NCI-H1048 (cell line): ENCODE measurements around the gene PSMD11.
A peak's percentile ranks its signal among the peaks of the same experiment; 100 is the strongest.
"Not testable (repeated sequence)": the region's sequence is repeated elsewhere in the genome, so short reads cannot be mapped to it uniquely, and the experiment has no call there.

ENCODE experiments used
- DNase-seq: peaks from one replicate; lab custom pipeline; 2025; lab: John Stamatoyannopoulos, UW

PSMD11 gene

DNA sequence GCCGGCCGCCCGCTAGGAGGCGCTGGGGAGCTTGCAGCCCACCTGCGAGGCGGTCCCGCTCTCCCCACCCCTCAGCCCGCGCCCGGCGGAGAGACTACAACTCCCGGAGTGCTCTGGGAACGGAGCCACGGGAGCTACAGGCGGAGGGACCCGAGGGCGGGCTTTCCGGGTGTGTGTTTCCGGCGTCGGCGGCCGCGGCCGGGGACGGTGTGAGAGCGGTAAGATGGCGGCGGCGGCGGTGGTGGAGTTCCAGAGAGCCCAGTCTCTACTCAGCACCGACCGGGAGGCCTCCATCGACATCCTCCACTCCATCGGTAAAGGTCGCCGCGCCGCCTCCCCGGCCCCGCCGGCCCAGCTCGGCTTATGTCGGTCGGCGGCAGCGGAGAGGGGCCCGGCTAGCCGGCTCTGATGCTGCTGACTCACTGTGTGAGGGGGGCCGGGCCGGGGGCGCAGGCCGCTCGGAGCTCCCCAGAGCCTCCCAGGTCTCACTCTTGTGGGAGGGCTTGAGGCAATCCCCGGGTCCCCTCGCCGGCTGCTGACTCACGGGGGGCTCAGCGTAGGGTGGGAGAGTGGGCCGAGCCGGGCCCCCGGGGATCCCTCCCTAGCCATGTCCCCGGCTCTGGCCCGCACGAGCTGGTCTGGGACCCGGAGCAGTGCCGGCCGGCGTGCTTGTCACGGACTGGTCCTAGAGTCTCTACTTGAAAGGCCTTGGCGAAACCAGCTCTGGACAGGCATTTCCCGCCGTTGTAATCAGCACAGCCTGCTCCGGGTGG is at the start of gene PSMD11:
Gene PSMD11 (plus strand): TSS at position 210 of the 773 bp plus-strand sequence. CDS start 14 bp downstream, at position 224.
- peak; percentile 93 for DNase-seq

GRCh38 chr17:32396343-32396742 is 48.0 kb upstream of the PSMD11 start:
- no peak for DNase-seq

DNA sequence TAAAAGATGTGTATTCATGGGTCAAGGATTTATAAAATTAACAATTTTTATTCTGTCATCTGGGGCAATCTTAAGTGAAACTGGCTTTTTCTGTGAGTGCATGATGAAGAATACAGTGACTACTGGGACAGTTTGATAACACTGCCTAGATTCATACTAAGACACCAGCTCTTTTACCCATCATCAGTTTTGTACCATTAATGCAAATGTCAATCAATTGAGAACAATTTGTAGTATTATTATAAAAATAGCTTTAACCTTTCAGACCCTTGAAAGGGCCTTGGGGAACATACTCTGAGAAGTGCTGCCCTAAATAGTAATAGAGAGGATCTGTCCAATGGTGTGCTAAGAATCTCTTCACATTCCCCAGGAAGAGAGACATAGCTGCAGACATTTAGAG is 45.4 kb upstream of the PSMD11 start:
- no peak for DNase-seq

GRCh38 chr17:32410085-32410484 is 34.2 kb upstream of the PSMD11 start:
- DNase-seq = not testable (repeated sequence)

GRCh38 chr17:32426894-32427293 is 17.4 kb upstream of the PSMD11 start:
- DNase-seq = no peak

- no peak for DNase-seq
These were observed 14.7 kb upstream of the PSMD11 start for GRCh38 chr17:32429598-32429997.

DNA sequence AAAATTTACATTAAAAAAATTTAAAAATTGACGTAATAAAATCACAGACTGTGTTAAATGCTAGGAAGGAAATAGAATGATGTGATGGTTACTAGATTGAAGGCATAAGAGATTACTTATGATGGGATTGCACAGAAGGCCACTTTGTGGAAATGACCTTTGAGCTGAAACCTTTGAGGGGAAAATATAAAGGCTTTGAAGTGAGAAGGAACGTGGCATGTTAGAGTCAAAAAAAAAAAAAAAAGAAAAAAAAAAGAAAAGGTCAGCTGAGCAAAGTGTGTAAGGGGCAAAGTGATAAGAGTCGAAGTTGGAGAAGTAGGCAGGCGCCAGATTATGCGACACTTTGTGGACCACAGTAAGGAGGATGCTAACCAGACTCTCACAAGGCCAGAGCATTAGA is 3.6 kb upstream of the PSMD11 start:
- DNase-seq = no peak

DNA sequence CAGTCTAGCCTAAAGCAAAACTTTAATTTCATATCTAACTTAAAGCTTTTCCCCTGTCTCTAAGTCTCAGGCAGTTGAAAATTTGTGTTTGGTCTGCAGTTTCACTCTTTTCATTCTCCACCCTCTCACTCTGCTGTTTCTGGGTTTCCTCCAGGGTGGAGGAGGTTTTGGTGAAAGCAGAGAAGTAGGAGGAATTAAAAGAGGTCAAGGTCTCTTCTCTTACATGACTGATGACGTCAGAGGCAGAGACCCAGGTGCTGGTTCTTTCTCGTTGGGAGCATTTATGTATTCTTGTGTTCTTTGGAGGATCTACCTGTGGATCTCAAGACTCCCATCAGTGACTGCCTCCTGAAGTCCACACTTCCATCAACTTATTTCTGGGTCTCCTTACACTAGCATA is 2.4 kb upstream of the PSMD11 start:
- DNase-seq = no peak

- DNase-seq = no peak
These were observed 446 bp upstream of the PSMD11 start for GRCh38 chr17:32443827-32444300.

DNA sequence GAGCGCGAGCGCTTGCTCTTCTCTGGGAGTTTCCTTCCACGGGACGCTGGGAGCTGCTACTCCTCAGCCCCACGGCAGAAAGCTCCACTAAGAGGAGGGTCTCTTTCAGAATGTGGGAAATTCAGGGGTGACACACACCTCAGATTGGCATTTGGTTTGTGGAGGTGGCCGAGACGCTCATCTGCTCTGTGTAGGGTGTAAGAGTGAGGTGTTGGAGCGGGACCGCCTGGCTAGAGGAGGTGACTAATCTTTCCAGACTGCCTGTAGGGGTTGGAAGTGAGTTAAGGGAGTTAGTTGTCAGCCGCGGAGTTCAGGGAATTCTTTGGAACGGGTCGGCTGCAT is 735 bp downstream of the PSMD11 start:
- no peak for DNase-seq

DNA sequence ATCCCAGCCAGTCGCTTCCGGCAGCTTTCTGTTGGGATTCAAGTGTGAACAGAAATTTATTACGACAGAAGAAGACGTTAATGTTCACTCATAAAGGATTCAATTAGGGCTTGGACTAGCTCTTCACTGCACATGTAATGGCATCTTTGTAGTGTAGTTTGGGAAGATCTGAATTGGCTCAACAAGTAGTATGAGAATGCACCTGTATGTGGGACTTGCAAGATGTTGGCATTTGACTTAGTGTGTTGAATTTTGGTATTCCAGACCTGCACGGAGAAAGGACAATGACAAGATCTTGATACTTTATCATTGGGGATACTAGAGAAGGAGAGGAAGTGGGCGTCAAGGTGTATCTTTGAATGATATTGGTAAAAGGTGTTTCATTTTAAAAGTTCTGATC is 1.2 kb downstream of the PSMD11 start:
- no peak for DNase-seq

DNA sequence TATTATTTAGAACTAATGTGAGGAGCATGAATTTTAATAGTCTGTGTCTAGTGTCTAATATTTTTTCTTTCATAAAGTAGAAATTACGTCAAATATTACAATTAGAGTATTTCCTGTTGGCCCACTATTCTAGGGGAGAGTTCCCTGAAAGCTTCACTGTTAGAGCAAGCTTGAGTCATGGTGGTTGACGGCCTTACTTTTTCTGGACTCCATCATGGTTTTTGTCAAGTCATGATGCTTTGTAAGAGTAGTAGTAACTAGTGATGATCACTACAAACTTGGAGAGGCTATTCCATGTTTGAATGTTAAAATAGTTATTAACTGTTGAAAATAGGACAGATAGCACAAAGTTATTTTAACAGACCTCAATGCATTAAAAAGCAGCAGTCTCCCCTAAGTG is 1.7 kb downstream of the PSMD11 start:
- DNase-seq = no peak

GRCh38 chr17:32446949-32447348 is 2.6 kb downstream of the PSMD11 start:
- DNase-seq = no peak

DNA sequence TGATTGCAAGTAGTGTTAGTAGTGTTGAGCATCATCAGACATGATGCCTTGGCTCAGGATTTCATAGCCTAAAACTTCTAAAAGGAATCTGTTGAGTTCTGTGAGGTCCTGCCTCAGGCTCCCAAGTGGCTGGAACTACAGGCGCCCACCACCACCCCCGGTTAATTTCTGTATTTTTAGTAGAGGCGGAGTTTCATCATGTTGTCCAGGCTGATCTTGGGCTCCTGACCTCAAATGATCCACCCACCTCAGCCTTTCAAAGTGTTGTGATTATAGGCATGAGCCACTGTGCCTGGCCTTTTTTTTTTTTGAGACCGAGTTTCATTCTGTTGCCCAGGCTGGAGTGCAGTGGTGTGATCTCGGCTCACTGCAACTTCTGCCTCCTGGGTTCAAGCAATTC is 5.7 kb downstream of the PSMD11 start:
- no peak for DNase-seq

DNA sequence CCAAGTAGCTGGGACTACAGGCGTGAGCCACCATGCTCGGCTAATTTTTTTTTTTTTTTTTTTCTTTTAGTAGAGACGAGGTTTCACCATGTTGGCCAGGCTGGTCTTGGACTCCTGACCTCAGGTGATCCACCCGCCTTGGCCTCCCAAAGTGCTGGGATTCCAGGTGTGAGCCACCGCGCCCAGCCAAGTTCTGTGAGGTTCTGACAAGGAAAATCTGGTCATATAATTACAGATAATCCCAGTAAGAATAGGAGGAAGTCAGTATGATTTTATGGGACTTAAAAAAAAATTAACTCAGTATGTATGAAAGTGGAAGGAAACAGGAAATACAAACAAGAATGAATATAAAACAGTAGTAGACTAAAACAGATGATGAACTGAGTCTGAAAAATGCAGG is 6.1 kb downstream of the PSMD11 start:
- DNase-seq = not testable (repeated sequence)

DNA sequence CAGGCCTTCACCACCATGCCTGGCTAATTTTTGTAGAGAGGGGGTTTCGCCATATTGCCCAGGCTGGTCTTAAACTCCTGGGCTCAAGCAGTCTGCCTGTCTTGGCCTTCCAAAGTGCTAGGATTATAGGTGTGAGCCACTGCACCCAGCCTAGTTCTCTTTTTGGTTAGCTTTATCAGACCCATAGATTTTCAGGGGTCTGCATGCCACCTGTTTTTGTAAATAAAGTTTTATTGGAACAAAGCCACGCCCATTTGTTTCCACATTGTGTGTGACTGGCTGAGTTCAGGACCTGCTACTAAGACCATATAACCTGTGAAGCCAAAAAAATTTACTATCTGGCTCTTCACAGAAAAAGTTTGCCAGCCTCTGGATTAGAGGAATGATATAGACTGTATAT is 7.6 kb downstream of the PSMD11 start:
- no peak for DNase-seq

DNA sequence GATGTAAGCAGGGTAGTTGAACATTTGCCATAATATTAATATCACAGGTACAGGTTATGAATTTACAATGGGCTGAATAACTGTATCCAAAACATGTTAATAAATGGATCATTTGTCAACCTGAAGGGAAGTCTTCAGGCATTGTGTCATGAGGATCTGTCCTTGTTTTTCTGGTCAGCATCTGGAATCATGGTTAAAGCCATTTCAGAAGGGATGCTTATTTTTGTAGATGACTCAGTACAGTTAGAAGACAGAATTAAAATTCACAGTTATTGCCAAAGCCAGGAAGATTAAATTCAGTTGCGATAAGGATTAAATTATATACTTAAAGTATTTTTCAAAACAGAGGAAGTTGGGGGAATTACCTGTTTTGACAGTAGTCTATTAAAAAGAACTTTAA is 8.0 kb downstream of the PSMD11 start:
- DNase-seq = no peak

- no peak for DNase-seq
These were observed 9.1 kb downstream of the PSMD11 start for GRCh38 chr17:32453370-32453769.

DNA sequence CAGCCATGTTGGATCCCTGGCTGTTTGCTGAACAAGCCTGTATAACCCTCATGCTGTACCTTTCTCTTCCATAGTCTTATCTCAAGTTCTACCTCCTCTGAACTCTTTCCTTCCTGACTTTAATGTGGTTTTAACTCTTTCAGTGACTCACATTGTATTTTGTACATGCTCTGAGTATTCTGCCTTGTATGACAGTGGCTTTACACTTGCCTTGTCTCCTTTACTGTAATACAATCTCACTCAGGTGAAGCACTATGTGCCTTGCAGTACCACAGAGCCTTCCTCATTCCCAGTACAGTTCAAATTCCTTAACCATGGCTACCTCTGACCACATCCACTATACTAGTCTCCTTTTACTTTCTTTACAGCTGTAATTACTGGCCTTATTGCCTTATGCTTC is 14.1 kb downstream of the PSMD11 start:
- DNase-seq = no peak

DNA sequence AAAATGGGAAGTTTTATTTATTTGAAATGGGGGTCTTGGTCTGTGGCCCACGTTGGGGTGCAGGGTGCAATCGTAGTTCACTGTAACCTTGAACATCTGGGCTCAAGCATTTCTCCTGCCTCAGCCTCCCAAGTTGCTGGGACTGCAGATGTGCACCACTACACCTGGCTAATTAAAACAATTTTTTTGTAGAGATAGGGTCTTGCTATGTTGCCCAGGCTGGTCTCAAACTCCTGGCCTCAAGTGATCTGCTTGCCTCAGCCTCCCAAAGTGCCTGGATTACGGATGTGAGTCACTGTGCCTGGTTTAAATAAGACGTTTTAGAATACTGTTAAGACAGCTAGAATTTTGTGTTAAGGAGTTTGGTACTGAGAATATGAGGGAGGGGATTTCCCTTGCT is 15.7 kb downstream of the PSMD11 start:
- no peak for DNase-seq

DNA sequence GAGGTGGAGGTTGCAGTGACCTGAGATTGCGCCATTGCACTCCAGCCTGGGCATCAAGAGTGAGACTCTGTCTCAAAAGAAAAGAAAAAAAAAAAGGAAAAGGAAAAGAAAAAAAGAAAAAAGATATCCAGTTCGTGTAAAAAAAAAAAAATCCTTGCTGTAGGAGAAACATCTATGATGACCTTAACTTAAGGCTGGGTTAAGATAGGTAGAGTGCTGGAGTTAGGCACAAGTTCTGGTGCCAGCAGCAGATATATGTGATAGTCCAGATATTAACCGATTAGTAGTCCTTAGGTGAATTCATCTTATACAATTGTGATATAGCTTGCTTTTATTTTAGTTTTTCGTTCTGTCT is 17.2 kb downstream of the PSMD11 start:
- DNase-seq = no peak

GRCh38 chr17:32461853-32462617 is 17.7 kb downstream of the PSMD11 start:
- DNase-seq = peak; percentile 24

- DNase-seq = no peak
These were observed 19.0 kb downstream of the PSMD11 start for GRCh38 chr17:32463304-32463703.

DNA sequence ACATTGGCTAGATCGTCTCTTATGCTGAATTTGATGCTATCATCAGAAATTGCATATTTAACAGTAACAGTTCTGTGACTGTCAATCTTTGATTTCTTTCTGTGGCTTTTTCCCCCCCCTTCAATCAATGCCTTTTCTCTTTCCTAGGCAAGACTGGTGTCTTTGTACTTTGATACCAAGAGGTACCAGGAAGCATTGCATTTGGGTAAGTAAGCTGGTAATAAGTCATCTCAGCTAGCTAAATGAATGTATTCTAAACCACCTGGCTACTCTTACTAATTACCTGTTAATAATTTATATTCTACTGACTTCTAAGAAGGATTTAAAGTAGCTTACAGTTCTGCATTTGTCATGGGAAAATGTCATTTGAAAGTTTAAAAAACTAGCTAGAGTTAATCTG is 20.1 kb downstream of the PSMD11 start:
- DNase-seq = no peak
